Stimulated activated CD8-positive, alpha-beta memory T cell treated with anti-CD3 and anti-CD28 coated beads, Interleukin-12 subunit alpha, Interleukin-12 subunit beta, amount 100 ng/mL, for 24 hours (primary cell): ENCODE data around the gene HRAS.

Experiments
- DNase-seq: peaks from one replicate; pipeline ENCODE4 v3.0.0-alpha.2; 2020; ENCODE audit errors: extremely low read depth

The HRAS gene

DNA sequence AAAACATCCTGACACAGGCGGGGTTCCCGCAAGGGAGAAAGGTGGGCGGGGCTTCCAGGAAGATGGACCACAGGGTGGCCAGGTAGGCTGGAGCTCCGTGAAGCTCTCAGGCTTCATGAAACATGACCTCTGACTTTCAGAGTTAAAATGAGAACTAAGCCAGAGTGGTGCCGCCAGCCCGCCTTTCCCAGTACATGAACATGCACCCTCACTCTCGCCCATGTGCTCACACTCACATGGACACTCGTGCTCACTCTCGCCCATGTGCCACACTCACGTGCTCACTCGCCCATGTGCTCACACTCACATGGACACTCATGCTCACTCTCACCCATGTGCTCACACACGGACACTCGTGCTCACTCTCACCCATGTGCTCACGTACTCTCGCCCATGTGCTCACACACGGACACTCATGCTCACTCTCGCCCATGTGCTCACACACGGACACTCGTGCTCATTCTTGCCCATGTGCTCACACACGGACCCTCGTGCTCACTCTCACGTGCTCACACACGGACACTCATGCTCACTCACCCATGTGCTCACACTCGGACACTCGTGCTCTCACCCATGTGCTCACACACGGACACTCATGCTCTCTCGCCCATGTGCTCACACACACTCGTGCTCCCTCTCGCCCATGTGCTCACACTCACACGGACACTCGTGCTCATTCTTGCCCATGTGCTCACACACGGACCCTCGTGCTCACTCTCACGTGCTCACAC lies 38.4 kb downstream of the HRAS start:
- no peak for DNase-seq

DNA sequence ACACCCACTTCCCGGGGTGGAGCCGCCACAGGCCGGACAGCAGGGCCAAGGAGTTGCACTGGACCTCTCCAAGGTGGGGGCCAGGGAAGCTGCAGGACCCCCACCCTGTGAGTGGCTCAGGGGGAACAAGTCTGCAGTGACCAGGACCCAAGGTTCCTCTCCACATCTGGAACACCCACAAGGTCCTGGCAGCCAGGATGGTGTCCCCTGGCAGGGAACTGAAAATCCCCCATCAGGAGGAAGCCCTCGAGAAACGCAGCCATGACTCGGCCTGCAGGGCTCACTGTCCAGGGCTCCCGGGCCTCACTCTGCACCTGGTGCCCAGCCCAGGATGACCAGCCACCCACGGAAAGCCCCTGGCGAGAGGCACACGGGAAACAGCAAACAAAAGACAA lies 39.8 kb downstream of the HRAS start:
- DNase-seq: no peak

DNA sequence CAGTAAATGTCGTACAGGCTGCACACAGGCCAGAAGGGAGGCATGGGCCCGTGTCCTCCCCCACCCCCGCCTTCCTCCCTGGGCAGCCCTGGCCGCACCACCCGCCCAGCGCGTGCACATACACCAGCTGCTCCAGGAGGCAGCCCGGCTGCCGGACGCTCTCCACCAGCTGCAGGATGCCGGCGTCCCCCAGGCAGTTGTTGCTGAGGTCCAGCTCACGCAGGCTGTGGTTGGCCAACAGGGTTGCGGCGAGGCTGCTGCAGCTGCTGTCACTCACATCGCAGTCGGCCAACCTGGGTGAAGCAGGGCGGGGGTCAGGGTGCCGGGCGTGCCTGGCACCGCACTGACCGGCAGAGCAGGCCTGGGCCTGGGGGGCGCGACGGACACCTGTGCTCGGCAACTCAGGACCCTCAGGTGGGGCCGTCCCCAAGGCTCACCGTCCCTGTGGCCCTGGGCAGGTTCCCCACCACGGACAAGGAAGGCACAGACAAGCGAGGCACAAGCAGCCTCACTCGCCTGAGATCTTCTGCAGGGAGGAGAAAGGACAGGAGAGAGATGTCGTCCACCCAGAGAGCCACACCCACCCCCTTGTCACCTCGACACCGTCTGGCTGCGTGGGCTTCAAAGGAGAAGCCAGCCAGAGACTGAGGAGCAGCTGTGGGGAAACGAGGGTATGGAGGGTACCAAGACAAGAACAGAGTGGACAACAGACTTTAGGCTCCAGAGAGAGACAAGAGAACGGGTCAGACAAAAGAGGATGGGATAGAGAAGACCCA lies 40.4 kb downstream of the HRAS start:
- no peak for DNase-seq

DNA sequence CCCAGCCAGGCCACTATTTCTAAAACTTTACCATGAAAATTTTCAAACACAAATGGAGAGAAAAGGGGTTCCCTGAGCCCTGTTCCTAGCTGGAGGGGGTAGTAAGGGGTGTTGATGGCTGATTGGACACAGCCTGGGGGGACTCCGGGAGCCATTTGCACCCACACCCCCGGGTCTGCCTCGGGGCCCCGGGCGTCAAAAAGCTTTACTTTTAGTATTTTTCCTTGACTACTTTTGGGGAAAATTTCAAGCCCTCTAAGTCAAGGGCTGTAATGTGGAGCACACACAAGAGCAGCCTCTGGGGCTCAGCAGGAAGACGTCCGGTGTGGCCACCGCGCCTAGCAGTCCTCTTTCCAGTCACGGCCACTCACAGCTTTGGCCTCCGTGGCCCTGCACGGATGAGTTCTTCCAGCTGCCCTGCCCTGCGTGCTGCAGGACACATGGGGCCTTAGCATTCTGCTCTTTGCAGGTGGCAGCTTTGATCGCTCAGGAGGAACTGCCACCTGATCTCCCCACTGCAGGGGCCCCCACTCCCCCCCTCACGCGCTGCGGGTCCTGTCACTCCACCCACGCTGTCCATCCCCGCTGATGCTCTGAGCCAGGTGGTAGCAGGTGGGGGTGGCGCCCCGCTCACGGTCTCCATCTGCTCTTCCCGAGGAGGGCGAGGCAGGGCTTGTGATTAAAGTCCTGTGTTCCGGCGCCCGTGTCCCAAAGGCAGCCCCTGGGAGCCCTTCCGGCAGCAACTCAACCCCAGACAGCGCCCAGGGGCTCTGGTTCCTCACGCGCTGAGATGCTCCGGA lies 42.7 kb downstream of the HRAS start:
- DNase-seq: no peak

DNA sequence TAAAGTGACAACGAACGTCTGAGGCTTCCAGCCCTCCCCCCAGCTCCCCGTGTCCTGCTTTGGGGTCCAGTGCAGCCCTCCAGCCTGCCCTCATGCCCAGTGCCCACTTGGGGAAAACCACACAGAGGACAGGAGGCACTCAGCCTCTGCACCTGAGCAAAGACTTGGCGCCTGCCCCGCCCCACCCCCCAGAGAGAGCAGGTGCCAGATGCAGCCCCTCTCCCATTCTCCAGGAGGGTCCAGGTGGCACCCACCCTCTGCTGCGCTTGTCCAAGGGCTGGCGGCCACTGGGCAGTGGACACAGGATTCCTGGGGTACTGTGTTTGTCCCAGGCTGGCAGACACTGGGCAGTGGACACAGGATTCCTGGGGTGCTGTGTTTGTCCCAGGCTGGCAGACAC lies 44.0 kb downstream of the HRAS start:
- DNase-seq: no peak

DNA sequence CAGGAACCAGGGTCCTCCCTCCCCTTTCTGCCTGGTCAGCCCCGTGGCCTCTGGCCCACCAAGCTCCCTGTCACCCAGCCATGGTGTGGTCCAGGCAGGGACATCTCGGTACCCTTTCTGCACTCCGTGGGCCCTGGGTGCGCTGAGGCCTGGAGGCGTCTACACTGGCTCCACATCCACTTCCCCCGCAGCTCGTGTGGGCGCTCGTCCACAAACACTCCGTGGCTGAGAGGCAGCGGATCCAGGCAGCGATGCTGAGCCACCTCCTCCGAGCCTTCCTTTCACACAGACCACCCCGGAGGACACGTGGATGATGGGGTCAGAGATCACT lies 44.5 kb downstream of the HRAS start:
- DNase-seq: no peak

DNA sequence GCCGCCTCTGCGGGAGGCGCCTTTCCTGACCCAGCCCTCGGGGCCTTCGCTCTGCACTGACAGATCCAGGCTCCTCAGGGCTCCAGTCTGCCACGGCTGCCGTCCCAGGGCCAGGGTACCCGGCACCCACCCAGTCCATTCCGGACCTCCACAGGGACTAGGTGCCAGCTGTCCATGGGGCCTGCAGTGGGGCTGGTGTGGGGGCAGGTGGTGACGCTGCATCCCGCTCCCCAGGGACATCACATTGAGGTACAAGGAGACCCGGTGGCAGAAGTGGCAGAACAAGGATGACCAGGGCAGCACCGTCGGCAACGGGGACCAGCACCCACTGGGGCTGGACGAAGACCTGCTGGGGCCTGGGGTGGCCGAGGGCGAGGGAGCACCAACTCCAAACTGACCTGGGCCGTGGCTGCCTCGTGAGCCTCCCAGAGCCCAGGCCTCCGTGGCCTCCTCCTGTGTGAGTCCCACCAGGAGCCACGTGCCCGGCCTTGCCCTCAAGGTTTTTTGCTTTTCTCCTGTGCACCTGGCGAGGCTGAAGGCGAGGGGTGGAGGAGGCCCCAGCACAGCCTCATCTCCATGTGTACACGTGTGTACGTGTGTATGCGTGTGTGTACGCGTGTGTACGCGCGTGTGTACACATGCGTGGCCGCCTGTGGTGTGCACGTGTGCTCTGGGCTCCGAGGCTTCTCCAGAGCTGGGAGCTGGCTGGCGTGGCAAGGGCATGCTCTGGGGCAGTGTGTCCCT lies 45.0 kb downstream of the HRAS start:
- no peak for DNase-seq

DNA sequence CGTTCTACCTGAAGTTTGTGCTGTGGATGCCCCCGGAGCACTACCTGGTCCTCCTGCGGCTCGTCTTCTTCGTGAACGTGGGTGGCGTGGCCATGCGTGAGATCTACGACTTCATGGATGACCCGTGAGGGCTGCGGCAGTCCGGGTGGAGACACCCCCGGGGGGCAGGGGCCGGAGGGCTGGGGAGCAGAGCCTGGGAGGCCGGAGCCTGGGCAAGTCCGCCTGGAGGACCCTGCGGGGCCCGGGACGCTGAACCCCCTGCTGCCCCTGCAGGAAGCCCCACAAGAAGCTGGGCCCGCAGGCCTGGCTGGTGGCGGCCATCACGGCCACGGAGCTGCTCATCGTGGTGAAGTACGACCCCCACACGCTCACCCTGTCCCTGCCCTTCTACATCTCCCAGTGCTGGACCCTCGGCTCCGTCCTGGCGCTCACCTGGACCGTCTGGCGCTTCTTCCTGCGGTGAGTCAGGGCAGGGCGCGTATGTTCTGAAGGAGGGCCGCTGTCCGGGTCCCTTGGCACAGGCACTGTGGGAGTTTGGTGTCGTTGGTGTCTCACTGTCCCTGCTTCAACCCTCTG lies 45.7 kb downstream of the HRAS start:
- no peak for DNase-seq

DNA sequence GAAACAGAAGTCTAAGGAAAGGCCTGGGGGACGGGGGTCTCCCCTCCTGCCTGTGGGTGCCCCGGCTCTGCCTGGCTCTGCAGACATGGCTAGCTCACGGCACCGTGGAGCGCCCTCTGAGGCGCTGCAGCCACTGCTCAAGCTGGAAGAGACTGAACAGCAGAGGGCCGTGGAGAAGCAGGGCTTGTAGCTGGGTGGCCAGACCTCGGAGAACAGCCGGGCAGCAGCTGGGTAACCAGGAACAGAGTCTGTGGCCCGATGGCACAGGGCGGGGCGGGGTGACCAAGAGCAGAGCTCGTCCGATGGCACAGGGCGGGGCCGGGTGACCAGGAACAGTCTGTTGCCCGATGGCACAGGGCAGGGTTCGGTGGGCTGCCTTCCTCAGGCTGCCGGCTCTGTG lies 46.4 kb downstream of the HRAS start:
- DNase-seq: no peak

DNA sequence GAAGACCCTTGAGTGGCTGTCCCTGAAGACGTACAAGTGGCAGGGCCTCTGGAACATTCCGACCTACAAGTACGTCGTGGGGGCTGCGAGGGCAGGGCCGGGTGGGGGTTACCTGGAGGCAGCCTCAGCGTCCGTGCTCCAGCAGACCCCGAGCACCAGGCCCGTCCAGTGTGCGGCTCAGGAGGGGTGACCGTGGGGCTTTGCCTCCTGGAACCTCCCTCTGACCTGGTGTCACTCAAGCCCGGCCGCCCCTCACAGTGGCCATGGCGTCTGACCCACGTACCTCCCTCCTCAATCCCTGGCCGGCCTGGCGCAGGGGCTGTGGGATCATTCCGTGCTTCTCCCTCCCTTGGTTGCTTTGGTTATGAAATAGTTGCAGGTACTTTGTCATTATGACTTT lies 46.8 kb downstream of the HRAS start:
- no peak for DNase-seq

DNA sequence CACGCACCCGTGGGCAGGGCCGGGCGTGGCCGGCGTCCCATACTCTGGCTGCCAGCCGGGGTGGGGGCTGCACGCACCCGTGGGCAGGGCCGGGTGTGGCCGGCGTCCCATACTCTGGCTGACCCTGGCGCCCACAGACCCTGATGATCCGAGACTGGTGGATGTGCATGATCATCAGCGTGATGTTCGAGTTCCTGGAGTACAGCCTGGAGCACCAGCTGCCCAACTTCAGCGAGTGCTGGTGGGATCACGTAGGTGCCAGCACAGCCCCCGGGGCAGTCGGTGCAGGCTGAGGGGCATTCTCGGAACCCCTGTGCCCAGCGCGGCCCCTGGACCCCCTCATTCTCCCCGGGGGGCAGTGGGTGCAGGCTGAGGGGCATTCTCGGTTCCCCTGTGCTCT lies 47.3 kb downstream of the HRAS start:
- DNase-seq: no peak

DNA sequence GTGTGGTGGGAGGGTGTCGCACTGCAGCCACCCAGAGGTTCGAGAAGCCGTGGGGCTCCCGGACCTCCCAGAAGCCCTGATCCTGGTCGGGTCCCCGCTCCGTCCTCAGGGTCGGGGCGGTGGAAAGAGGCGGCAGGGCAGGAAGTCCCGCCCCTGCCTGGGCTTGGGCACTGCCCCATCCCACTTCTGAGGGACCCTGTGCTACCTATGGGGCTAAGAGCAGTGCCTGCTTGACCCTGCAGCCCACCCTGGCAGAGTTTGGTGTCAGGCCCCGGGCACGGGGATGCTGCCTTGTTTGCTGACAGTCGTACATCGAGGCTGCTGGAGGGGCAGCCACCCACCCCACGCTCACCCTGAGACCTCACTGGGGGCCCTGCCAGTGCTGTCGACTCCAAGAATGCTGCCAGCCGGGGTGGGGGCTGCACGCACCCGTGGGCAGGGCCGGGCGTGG lies 47.8 kb downstream of the HRAS start:
- no peak for DNase-seq

DNA sequence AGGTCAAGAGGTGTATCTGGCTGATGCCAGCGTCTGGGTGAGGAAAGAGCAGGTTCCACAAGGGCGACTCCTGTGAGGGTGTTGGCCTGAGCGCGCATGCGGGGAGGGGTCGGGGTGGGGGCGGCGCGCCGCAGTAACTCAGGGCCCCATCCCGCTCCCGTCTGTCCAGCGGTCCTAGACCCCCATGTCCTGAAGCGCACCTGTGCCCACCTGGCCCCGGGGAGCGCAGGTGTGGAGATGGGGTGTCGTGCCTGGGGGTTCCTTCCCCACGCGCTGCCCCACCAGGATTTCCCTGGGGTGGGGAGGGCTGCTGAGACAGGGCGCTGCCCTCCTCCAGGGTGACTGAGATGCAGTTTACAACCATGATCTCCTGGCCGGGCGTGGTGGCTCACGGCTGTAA lies 49.2 kb downstream of the HRAS start:
- no peak for DNase-seq

DNA sequence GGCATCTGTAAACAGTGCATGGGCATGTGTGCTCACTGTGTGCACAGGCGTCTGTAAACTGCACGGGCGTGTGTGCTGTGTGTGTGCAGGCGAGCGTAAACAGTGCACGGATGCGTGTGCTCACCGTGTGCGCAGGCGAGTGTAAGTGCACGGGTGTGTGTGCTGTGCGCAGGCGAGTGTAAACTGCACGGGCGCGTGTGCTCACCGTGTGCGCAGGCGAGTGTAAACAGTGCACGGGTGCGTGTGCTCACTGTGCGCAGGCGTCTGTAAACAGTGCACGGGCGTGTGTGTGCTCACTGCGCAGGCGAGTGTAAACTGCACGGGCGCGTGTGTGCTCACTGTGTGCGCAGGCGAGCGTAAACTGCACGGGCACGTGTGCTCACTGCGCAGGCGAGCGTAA lies 50.8 kb downstream of the HRAS start:
- DNase-seq: no peak
